ENCODE data around the gene DSTN.
A peak's percentile ranks its signal among the peaks of the same experiment; 100 is the strongest.

GRCh38 chr20:17614812-17615644, 45.2 kb downstream of the DSTN start:
- TF ChIP-seq, protein P1, sequence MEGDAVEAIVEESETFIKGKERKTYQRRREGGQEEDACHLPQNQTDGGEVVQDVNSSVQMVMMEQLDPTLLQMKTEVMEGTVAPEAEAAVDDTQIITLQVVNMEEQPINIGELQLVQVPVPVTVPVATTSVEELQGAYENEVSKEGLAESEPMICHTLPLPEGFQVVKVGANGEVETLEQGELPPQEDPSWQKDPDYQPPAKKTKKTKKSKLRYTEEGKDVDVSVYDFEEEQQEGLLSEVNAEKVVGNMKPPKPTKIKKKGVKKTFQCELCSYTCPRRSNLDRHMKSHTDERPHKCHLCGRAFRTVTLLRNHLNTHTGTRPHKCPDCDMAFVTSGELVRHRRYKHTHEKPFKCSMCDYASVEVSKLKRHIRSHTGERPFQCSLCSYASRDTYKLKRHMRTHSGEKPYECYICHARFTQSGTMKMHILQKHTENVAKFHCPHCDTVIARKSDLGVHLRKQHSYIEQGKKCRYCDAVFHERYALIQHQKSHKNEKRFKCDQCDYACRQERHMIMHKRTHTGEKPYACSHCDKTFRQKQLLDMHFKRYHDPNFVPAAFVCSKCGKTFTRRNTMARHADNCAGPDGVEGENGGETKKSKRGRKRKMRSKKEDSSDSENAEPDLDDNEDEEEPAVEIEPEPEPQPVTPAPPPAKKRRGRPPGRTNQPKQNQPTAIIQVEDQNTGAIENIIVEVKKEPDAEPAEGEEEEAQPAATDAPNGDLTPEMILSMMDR (IDR thresholded peaks at IDR 0.05) = no peak
- TF ChIP-seq POLR2A (IDR thresholded peaks at IDR 0.05) (no peak), POLR2AphosphoS5 (IDR thresholded peaks at IDR 0.05) (peak in 1 of 3 donors; percentile 16)

Data from transverse colon (tissue), 4 donors.